ENCODE data around the gene PLEKHG4. TPM values are rescaled to one million over a fixed set of nuclear protein-coding genes. Genes with fewer than 3 reads are reported as not detected.

PLEKHG4 gene
- total and polyA plus RNA-seq, 9 of the 15 experiments (the other 6 are each of a cell fraction or from before 2014, with no cell fraction given), result 3.7 to 36.8 (median 17.9) TPM

GRCh38 chr16:67244387-67245185, 34.7 kb upstream of the PLEKHG4 start (continued):
- TF ChIP-seq NCOA4 (IDR thresholded peaks at IDR 0.05; ENCODE audit: partially characterized antibody), result no peak
- TF ChIP-seq HES1 (IDR thresholded peaks at IDR 0.05; ENCODE audit: low read depth), result no peak
- peak; percentile 63 for TF ChIP-seq PRDM10 (IDR thresholded peaks at IDR 0.05; ENCODE audit: partially characterized antibody)
- no peak for TF ChIP-seq YBX1 (IDR thresholded peaks at IDR 0.05)
- no peak for TF ChIP-seq ZNF778 (CRISPR knock-in tag; IDR thresholded peaks at IDR 0.05)
- no peak for TF ChIP-seq TRIM24 (IDR thresholded peaks at IDR 0.05)
- TF ChIP-seq HMG20A (CRISPR knock-in tag; conservative IDR thresholded peaks at IDR 0.05), result no peak
- no peak for TF ChIP-seq ARID3A (IDR thresholded peaks at IDR 0.05; ENCODE audit: borderline replicate concordance, low read depth, low read length)
- TF ChIP-seq SRF (CRISPR knock-in tag; IDR thresholded peaks at IDR 0.05), result no peak
